Esophagus squamous epithelium (tissue), 4 donors: ENCODE measurements around the gene FHAD1.

Experiments
- POLR2A ChIP-seq, 4 donors: fragments of 450-650 bp; IDR thresholded peaks; one replicate each; pipeline ENCODE4 v1.6.1; 2017; ENCODE audit warnings: antibody characterized with exemption in 4 of 4, mild to moderate bottlenecking in 4 of 4, moderate library complexity in 3 of 4
- TF ChIP-seq, protein P1 (sequence below), 6 experiments: fragments of 450-650 bp in 4 of 6; fragments of 200-600 bp in 2 of 6; sonication (generic) in 2 of 6; IDR thresholded peaks; one replicate each; pipeline ENCODE4 v1.5.1; 2016 to 2019; ENCODE audit warnings: antibody characterized with exemption in 6 of 6, mild to moderate bottlenecking in 4 of 6, moderate library complexity in 4 of 6

GRCh38 chr1:15350151-15350550 is 103.1 kb downstream of the FHAD1 start:
- TF ChIP-seq, protein P1, sequence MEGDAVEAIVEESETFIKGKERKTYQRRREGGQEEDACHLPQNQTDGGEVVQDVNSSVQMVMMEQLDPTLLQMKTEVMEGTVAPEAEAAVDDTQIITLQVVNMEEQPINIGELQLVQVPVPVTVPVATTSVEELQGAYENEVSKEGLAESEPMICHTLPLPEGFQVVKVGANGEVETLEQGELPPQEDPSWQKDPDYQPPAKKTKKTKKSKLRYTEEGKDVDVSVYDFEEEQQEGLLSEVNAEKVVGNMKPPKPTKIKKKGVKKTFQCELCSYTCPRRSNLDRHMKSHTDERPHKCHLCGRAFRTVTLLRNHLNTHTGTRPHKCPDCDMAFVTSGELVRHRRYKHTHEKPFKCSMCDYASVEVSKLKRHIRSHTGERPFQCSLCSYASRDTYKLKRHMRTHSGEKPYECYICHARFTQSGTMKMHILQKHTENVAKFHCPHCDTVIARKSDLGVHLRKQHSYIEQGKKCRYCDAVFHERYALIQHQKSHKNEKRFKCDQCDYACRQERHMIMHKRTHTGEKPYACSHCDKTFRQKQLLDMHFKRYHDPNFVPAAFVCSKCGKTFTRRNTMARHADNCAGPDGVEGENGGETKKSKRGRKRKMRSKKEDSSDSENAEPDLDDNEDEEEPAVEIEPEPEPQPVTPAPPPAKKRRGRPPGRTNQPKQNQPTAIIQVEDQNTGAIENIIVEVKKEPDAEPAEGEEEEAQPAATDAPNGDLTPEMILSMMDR (IDR thresholded peaks at IDR 0.05): no peak
- no peak for TF ChIP-seq POLR2A (IDR thresholded peaks at IDR 0.05)
